Calu3 (cell line): ENCODE measurements around the gene CTNNA2. TPM values are rescaled to one million over a fixed set of nuclear protein-coding genes. Genes with fewer than 3 reads are reported as not detected.
"Not testable (repeated sequence)": the region's sequence is repeated elsewhere in the genome, so short reads cannot be mapped to it uniquely, and the experiment has no call there.

ENCODE experiments used
- BruUV-seq: library from RNA; stranded (reverse); fragments of 400-500 nt; replicated peaks from 2 replicates; lab custom pipeline; 2021; lab: Mats Ljungman, UMichigan
- CTCF ChIA-PET: fragments of 300-600 bp; sonication (Branson Sonifier 250); formaldehyde crosslinking; loops from one replicate; lab custom pipeline; 2022; ENCODE audit warnings: antibody characterized with exemption; lab: Charles Lee
- DNase-seq: peaks from one replicate; pipeline ENCODE4 v3.0.0; 2022
- H3K27ac Mint-ChIP-seq: one replicate; pipeline ENCODE4 v1.8.0; 2022; ENCODE audit warnings: mixed read lengths; ENCODE audit not compliant: unreplicated experiment
- H3K27me3 Mint-ChIP-seq: one replicate; pipeline ENCODE4 v1.8.0; 2022; ENCODE audit warnings: mixed read lengths; ENCODE audit not compliant: unreplicated experiment
- H3K36me3 Mint-ChIP-seq: one replicate; pipeline ENCODE4 v1.8.0; 2022; ENCODE audit warnings: mild to moderate bottlenecking, moderate library complexity, mixed read lengths; ENCODE audit not compliant: insufficient read depth, unreplicated experiment
- H3K4me1 Mint-ChIP-seq: one replicate; pipeline ENCODE4 v1.8.0; 2022; ENCODE audit warnings: mild to moderate bottlenecking, low read depth, mixed read lengths; ENCODE audit not compliant: unreplicated experiment
- H3K4me3 Mint-ChIP-seq: one replicate; pipeline ENCODE4 v1.8.0; 2022; ENCODE audit warnings: mild to moderate bottlenecking, low read depth, moderate library complexity, mixed read lengths; ENCODE audit not compliant: unreplicated experiment
- H3K9me3 Mint-ChIP-seq: one replicate; pipeline ENCODE4 v1.8.0; 2022; ENCODE audit warnings: low read depth, mixed read lengths; ENCODE audit not compliant: unreplicated experiment
- intact Hi-C: fragments of 100-400 bp; cut with micrococcal nuclease; formaldehyde crosslinking; loops from one replicate; pipeline ENCODE4 v1.10.0; 2022; ENCODE audit not compliant: unreplicated experiment
- total RNA-seq: library from RNA; stranded (reverse); gene quantifications from 2 replicates; pipeline ENCODE4 v1.2.3, GENCODE V29; 2022
- TF ChIP-seq, protein P1 (sequence below): fragments of 200-600 bp; IDR thresholded peaks from one replicate; pipeline ENCODE4 v1.8.0; 2022; ENCODE audit warnings: antibody characterized with exemption; ENCODE audit not compliant: unreplicated experiment

Gene CTNNA2
- total RNA-seq, 1 experiment from 2014 or later: not detected

DNA sequence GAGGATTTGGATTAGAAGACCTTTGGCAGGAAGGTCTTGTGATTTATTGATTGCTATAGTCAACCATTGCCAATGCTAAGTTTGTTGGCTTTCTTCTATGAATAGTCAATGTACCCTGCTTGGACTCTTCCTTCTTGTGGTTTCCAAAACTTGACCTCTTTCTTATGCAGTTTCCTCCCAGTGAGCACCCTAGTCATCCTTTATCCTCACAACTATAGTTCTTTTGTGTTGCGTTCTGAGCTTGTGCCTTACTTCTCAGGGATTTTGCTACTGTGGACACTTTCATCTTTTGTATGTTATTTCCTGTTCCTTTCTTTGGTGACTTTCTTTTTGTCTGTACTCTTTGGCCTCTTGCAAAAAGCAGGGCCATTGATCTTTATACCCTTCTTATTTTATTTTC, 623.5 kb downstream of the CTNNA2 start:
- Mint-ChIP-seq H3K27ac (no peak overlapping the region), H3K4me3 (no peak overlapping the region), H3K9me3 (peaks cover 14% of the 10 kb centered on the region), H3K27me3 (no peaks in the 10 kb centered on the region), H3K4me1 (no peaks in the 10 kb centered on the region), H3K36me3 (no peaks in the 10 kb centered on the region)
- no TSS peak for BruUV-seq
- intact Hi-C loops: no loop called here
- CTCF ChIA-PET: no interaction called here
- DNase-seq: no peak
- TF ChIP-seq, protein P1, sequence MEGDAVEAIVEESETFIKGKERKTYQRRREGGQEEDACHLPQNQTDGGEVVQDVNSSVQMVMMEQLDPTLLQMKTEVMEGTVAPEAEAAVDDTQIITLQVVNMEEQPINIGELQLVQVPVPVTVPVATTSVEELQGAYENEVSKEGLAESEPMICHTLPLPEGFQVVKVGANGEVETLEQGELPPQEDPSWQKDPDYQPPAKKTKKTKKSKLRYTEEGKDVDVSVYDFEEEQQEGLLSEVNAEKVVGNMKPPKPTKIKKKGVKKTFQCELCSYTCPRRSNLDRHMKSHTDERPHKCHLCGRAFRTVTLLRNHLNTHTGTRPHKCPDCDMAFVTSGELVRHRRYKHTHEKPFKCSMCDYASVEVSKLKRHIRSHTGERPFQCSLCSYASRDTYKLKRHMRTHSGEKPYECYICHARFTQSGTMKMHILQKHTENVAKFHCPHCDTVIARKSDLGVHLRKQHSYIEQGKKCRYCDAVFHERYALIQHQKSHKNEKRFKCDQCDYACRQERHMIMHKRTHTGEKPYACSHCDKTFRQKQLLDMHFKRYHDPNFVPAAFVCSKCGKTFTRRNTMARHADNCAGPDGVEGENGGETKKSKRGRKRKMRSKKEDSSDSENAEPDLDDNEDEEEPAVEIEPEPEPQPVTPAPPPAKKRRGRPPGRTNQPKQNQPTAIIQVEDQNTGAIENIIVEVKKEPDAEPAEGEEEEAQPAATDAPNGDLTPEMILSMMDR: no peak

DNA sequence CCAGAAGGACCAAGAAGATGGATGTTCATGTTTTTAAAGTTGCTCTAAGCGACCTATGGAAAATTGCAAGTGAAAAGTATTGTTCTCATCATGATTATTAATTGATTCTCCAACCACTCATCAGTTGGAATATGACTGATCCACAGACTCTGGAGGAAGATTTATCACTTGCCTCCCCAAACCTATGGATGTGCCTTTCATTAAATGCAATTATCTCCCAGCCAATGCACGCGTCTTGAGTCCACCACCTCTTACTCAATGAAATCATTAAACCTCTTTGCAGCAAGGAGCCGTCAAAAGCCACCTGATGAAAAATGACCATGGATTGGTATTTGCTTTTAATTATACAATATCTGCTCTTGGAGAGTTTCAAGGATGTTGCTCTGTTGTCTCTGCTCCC, 626.1 kb downstream of the CTNNA2 start:
- Mint-ChIP-seq H3K27me3 (no peaks in the 10 kb centered on the region), H3K4me3 (no peak overlapping the region), H3K36me3 (no peaks in the 10 kb centered on the region), H3K9me3 (peaks cover 13% of the 10 kb centered on the region), H3K4me1 (no peaks in the 10 kb centered on the region), H3K27ac (no peak overlapping the region)
- TF ChIP-seq, protein P1: no peak
- no TSS peak for BruUV-seq
- DNase-seq: no peak
- intact Hi-C loops: no loop called here
- CTCF ChIA-PET: no interaction called here

DNA sequence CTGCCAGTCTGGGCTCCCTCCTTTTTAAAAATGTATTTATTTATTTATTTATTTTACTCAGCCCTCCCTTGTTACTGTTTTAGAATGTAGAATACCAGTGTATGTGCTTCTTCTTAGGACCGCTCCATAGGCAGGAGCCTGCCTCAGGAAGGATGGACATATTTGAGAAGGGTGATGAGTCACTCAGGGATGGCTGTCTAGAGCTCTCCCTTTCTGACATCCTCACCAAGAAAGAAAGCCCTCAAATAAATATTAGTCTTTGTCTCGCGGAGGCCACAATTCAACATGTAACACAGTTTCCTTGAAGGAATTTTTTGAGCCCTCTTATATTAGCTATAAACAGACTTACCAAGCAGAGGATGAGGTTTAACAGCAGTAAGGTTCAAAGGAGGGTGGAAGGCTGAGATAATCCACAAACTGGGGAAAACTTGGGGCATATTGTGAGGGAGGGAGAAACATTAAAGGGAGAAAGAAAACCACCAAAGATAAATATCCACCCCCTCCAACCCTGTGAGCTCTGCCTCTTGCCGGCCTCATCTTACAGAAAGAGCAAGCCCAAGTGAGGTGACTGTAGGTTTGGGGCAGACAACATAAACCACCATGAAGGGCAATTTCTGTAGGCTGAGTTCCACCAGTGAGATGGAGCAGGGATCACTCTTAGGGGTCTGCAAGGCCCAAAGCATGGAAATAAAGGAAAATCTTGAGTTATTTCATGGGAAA, 628.3 kb downstream of the CTNNA2 start:
- Mint-ChIP-seq H3K27ac (no peak overlapping the region), H3K27me3 (no peaks in the 10 kb centered on the region), H3K4me1 (no peaks in the 10 kb centered on the region), H3K36me3 (no peaks in the 10 kb centered on the region), H3K9me3 (peaks cover 14% of the 10 kb centered on the region), H3K4me3 (no peak overlapping the region)
- no peak for DNase-seq
- CTCF ChIA-PET: no interaction called here
- BruUV-seq: no TSS peak
- intact Hi-C loops: no loop called here
- TF ChIP-seq, protein P1: no peak

DNA sequence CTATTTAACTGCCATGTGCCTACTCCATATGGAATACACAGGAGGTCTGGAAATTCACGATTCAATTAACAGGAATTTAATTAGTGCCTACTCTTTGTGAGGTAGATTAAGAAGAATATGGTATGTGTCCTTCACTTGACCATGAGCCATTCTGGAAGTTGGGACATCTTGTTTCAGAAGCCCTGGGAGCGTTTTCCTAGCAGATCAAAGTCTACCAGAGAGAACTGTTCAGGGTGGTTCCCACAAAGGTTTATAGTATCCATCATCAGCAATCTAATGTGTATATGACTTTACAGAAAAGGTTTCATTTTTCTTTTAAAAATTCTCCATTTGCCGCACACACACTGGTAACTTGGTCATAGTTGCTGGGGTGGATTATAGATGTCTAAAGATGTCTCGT, 632.6 kb downstream of the CTNNA2 start:
- TF ChIP-seq, protein P1: no peak
- peaks cover 9% of the 10 kb centered on the region for H3K9me3 Mint-ChIP-seq
- H3K36me3 Mint-ChIP-seq: no peaks in the 10 kb centered on the region
- H3K4me1 Mint-ChIP-seq: no peaks in the 10 kb centered on the region
- intact Hi-C loops: no loop called here
- no peak for DNase-seq
- H3K27me3 Mint-ChIP-seq: no peaks in the 10 kb centered on the region
- H3K27ac Mint-ChIP-seq: no peak overlapping the region
- no peak overlapping the region for H3K4me3 Mint-ChIP-seq
- CTCF ChIA-PET: no interaction called here
- no TSS peak for BruUV-seq

DNA sequence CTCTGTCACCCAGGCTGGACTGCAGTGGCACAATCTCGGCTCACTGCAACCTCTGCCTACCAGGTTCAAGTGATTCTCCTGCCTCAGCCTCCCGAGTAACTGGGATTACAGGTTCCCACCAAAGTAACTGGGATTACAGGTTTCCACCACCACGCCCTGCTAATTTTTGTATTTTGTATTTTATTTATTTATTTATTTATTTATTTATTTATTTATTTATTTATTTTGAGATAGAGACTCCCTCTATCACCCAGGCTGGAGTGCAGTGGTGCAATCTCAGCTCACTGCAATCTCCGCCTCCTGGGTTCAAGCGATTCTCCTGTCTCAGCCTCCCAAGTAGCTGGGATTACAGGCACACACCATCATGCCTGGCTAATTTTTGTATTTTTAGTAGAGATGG, 633.9 kb downstream of the CTNNA2 start:
- DNase-seq, H3K9me3 Mint-ChIP-seq, CTCF ChIA-PET, BruUV-seq, H3K4me1 Mint-ChIP-seq, H3K36me3 Mint-ChIP-seq, H3K4me3 Mint-ChIP-seq, H3K27ac Mint-ChIP-seq, H3K27me3 Mint-ChIP-seq, intact Hi-C loops: not testable (repeated sequence)
